ENCODE measurements around the gene INTS3.
A peak's percentile ranks its signal among the peaks of the same experiment; 100 is the strongest.
"Not testable (repeated sequence)": the region's sequence is repeated elsewhere in the genome, so short reads cannot be mapped to it uniquely, and the experiment has no call there.

The INTS3 gene

GRCh38 chr1:153778824-153779519, 51.1 kb downstream of the INTS3 start:
- DNase-seq = no peak

- no peak for DNase-seq
Observed at GRCh38 chr1:153779781-153780541, 52.1 kb downstream of the INTS3 start.

- DNase-seq = no peak
Observed at GRCh38 chr1:153780551-153780950, 52.7 kb downstream of the INTS3 start.

GRCh38 chr1:153782648-153783047, 54.8 kb downstream of the INTS3 start:
- not testable (repeated sequence) for DNase-seq

- peak; percentile 92 to 95 for DNase-seq
Observed at GRCh38 chr1:153783233-153784190, 55.7 kb downstream of the INTS3 start.

GRCh38 chr1:153786038-153786790, 58.4 kb downstream of the INTS3 start:
- DNase-seq = no peak

GRCh38 chr1:153789478-153790034, 61.7 kb downstream of the INTS3 start:
- DNase-seq = no peak

GRCh38 chr1:153790313-153790965, 62.6 kb downstream of the INTS3 start:
- peak; percentile 72 to 84 for DNase-seq

GRCh38 chr1:153790966-153791647, 63.3 kb downstream of the INTS3 start:
- DNase-seq = peak; percentile 87 to 99

GRCh38 chr1:153791648-153792253, 63.9 kb downstream of the INTS3 start:
- peak; percentile 81 to 94 for DNase-seq

GRCh38 chr1:153792631-153793041, 64.8 kb downstream of the INTS3 start:
- no peak for DNase-seq

- DNase-seq = no peak
Observed at GRCh38 chr1:153793261-153793972, 65.6 kb downstream of the INTS3 start.

GRCh38 chr1:153793973-153794615, 66.2 kb downstream of the INTS3 start:
- no peak for DNase-seq

- DNase-seq = no peak
Observed at GRCh38 chr1:153794624-153795329, 66.9 kb downstream of the INTS3 start.

- DNase-seq = no peak
Observed at GRCh38 chr1:153795330-153795837, 67.5 kb downstream of the INTS3 start.

- DNase-seq = no peak
Observed at GRCh38 chr1:153795934-153796785, 68.3 kb downstream of the INTS3 start.

Measured in inflammatory macrophage (primary cell).